GM21825 (cell line): ENCODE measurements around the gene SORL1.

Experiments
- ATAC-seq: cut with Tn5 transposase; IDR thresholded peaks from one replicate; pipeline ENCODE4 v1.9.1; 2021; ENCODE audit warnings: mild to moderate bottlenecking, moderate library complexity; ENCODE audit not compliant: unreplicated experiment

SORL1 gene

GRCh38 chr11:121476379-121477032 is 24.4 kb downstream of the SORL1 start:
- no peak for ATAC-seq

- no peak for ATAC-seq
Measured at GRCh38 chr11:121478226-121478894, 26.2 kb downstream of the SORL1 start.

GRCh38 chr11:121478895-121479697 is 27.0 kb downstream of the SORL1 start:
- ATAC-seq: no peak

- ATAC-seq: no peak
Measured at GRCh38 chr11:121479698-121480238, 27.7 kb downstream of the SORL1 start.

- peak; percentile 49 for ATAC-seq
Measured at GRCh38 chr11:121481484-121482230, 29.5 kb downstream of the SORL1 start.

- ATAC-seq: peak; percentile 81
Measured at GRCh38 chr11:121482231-121483129, 30.4 kb downstream of the SORL1 start.

- no peak for ATAC-seq
Measured at GRCh38 chr11:121483805-121484480, 31.8 kb downstream of the SORL1 start.

- no peak for ATAC-seq
Measured at GRCh38 chr11:121485216-121485615, 33.1 kb downstream of the SORL1 start.

- no peak for ATAC-seq
Measured at GRCh38 chr11:121486054-121486453, 33.9 kb downstream of the SORL1 start.

- ATAC-seq: no peak
Measured at GRCh38 chr11:121487191-121487590, 35.1 kb downstream of the SORL1 start.

GRCh38 chr11:121488170-121488569 is 36.1 kb downstream of the SORL1 start:
- no peak for ATAC-seq

GRCh38 chr11:121488641-121489040 is 36.5 kb downstream of the SORL1 start:
- ATAC-seq: no peak

- no peak for ATAC-seq
Measured at GRCh38 chr11:121489823-121490222, 37.7 kb downstream of the SORL1 start.

- peak; percentile 88 for ATAC-seq
Measured at GRCh38 chr11:121494355-121495099, 42.4 kb downstream of the SORL1 start.

- no peak for ATAC-seq
Measured at GRCh38 chr11:121497176-121497998, 45.3 kb downstream of the SORL1 start.

GRCh38 chr11:121499405-121499804 is 47.3 kb downstream of the SORL1 start:
- no peak for ATAC-seq

GRCh38 chr11:121500275-121500674 is 48.2 kb downstream of the SORL1 start:
- no peak for ATAC-seq

GRCh38 chr11:121500717-121501116 is 48.6 kb downstream of the SORL1 start:
- no peak for ATAC-seq
